ENCODE measurements around the gene C6orf52. TPM values are rescaled to one million over a fixed set of nuclear protein-coding genes. Genes with fewer than 3 reads are reported as not detected.
"Not testable (repeated sequence)": the region's sequence is repeated elsewhere in the genome, so short reads cannot be mapped to it uniquely, and the experiment has no call there.

The C6orf52 gene
- total RNA-seq, 1 experiment from 2014 or later: not detected

DNA sequence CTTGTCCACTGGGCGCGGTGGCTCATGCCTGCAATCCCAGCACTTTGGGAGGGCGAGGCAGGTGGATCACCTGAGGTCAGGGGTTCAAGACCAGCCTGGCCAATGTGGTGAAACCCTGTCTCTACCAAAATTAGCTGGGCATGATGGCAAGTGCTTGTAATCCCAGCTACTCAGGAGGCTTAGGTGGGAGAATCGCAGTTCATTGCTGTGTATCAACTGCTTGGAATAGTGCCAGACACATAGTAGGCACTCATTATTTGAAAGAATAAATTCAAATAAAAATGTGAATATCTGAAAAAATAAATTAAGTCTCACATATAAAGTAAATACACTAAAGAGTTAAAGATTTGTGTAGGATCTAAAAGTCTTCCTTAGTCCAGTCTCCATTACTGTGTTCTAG, 2.2 kb upstream of the C6orf52 start:
- DNase-seq (ENCODE audit: low read depth): no peak

DNA sequence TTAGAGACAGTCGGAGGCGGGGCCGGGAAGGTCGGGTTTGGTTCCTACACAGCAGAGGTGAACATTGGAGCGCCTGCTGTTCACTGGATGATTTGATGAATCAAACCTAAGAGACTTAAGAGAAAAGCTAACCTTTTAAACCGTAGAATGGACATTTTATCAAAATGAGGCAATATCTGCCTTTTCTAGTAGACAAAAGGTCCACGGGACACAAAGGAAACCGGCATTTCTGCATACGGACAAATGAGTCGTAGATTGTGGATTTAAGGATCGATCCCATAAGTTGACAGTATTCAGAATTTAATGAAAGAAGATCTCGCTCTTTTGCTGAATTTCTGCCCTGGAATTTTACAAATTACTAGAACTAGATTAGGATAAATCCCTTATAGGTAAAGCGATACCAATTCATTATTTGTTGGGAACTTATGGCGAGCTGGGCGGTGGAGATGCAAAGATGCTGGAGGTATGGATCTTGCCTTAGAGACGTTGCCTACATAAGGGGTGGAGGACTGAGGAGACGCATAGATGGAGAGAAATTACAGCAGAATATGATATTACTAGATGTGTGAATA, 756 bp upstream of the C6orf52 start:
- no peak for DNase-seq (ENCODE audit: low read depth)

- DNase-seq (ENCODE audit: low read depth): no peak
These were observed 1.4 kb downstream of the C6orf52 start for GRCh38 chr6:10692965-10693538.

- no peak for DNase-seq (ENCODE audit: low read depth)
These were observed 3.6 kb downstream of the C6orf52 start for GRCh38 chr6:10690651-10691445.

- DNase-seq (ENCODE audit: low read depth): no peak
These were observed 6.8 kb downstream of the C6orf52 start for GRCh38 chr6:10687582-10687981.

GRCh38 chr6:10686901-10687300, 7.5 kb downstream of the C6orf52 start:
- no peak for DNase-seq (ENCODE audit: low read depth)

DNA sequence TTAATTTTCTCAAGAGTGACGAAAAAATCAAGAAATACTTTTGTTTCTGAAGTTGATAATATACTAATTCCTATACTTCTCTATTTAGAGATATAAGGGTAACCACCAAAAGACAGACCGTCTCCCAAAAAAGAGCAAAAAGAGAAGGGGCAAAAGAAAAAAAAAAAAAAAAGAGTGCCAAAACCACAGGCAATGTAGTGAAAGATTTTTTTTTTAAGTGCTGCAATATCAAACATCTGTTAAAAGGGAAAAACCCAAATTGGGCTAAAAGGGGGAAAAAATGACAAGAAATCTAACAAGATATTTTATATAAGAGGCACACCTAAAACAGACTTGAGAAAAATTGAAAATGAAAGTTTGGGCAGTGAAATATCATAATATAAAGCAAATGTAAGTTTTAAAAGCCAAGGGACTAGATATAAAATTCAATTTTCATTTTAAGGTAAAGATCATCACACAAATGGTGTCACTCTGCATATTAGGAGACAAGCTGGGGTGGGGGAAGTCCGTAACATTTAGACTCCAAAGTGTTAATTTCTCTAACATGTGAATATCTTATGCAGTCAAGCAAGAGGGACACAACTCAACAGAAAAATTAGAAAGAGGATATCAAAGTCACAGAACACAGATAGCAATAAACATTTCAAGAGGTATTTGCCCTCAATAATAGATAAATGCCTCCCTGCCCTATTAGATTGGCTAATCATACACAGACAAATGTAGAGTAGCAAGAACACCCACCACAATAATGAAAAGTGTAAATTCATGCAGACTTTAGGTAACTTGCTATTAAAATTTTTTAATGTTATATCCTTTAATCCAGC, 9.1 kb downstream of the C6orf52 start:
- no peak for DNase-seq (ENCODE audit: low read depth)

GRCh38 chr6:10684618-10685017, 9.8 kb downstream of the C6orf52 start:
- no peak for DNase-seq (ENCODE audit: low read depth)

DNA sequence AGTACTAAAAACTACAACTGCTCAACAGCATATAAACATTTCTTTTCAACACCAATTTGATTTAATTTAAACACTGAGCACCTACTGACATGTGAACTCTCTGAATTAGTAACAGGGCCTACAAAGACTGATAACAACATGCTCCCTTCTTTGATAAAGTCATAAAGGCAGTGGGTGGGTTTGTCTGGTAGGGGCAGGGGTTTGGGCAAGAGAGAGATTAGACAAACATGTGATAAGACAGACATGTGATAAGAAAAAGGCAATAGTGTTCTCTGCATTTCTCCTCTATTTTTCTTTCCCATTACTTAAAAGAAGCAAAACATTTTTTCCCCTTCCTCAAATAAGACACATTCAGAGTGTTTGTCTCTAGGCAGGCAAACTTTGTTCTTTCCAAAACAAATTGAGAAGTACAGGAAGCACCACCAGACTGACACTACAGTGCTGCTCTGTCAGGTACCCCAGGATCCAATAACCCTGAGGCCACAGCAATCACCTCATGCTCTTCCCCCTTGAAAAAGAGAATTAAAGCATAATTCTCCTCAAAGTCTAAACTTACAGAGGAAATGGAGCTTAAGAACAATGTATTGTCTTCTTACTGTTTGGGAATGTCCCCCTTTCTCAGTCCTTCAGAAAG, 11.9 kb downstream of the C6orf52 start:
- DNase-seq (ENCODE audit: low read depth): no peak

DNA sequence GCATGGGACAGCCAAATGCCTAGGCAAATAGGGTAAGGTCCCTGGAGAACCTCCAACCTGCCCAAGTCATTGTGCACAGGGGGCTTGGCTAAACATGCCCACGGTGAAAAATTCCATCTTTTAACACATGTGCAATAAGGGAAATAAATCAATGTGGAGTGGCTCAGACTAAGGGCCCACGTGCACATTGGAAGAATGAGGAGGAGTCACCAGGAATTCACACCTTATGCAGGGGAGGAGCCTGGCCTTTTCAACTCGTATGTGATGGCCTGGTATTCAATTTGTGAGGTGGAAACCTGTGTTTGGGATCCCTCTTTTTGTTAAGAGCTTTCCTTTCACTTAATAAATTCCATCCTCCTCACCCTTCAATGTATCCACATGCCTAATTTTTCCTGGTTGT, 12.6 kb downstream of the C6orf52 start:
- DNase-seq (ENCODE audit: low read depth): no peak

DNA sequence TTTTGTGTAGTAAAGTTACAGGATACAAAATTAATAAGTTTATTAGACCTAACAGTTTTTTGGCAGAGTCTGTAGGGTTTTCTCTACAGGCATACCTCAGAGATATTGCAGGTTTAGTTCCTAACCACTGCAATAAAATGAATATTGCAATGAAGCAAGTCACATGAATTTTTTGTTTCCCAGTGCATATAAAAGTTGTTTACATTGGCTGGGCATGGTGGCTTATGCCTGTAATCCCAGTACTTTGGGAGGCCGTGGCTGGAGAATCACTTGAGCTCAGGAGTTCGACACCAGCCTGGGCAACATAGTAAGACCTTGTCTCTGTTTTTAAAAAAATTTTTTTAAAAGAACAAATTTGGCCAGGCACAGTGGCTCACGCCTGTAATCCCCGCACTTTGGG, 16.0 kb downstream of the C6orf52 start:
- no peak for DNase-seq (ENCODE audit: low read depth)

- DNase-seq (ENCODE audit: low read depth): no peak
These were observed 18.0 kb downstream of the C6orf52 start for GRCh38 chr6:10676403-10676802.

- DNase-seq (ENCODE audit: low read depth): peak; percentile 28
These were observed 26.1 kb downstream of the C6orf52 start for GRCh38 chr6:10668126-10668917.

DNA sequence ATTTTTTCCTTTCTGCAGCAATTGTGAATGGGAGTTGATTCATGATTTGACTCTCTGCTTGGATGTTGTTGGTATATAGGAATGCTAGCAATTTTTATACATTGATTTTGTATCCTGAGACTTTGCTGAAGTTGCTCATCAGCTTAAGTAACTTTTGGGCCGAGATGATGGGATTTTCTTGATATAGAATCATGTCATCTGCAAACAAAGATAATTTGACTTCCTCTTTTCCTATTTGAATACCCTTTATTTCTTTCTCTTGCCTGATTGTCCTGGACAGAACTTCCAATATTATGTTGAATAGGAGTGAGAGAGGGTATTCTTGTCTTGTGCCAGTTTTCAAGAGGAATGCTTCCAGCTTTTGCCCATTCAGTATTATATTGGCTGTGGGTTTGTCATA, 28.8 kb downstream of the C6orf52 start:
- not testable (repeated sequence) for DNase-seq (ENCODE audit: low read depth)

- DNase-seq (ENCODE audit: low read depth): no peak
These were observed 31.7 kb downstream of the C6orf52 start for GRCh38 chr6:10662742-10663141.

DNA sequence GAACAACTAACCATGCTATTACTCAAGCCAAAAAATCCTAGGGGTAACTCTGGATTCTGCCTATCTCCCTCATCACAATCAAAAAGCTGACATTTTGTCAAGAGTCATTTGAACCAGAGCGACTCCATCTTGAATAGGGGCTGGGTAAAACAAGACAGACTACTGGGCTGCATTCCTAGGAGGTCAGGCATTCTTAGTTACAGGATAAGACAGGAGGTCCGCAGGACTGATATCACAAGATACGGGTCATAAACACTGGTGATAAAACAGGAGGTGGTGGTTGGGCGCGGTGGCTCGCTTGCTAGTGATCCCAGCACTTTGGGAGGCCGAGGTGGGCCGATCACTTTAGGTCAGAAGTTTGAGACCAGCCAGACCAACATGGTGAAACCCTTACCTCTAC, 32.2 kb downstream of the C6orf52 start:
- DNase-seq (ENCODE audit: low read depth): no peak

DNA sequence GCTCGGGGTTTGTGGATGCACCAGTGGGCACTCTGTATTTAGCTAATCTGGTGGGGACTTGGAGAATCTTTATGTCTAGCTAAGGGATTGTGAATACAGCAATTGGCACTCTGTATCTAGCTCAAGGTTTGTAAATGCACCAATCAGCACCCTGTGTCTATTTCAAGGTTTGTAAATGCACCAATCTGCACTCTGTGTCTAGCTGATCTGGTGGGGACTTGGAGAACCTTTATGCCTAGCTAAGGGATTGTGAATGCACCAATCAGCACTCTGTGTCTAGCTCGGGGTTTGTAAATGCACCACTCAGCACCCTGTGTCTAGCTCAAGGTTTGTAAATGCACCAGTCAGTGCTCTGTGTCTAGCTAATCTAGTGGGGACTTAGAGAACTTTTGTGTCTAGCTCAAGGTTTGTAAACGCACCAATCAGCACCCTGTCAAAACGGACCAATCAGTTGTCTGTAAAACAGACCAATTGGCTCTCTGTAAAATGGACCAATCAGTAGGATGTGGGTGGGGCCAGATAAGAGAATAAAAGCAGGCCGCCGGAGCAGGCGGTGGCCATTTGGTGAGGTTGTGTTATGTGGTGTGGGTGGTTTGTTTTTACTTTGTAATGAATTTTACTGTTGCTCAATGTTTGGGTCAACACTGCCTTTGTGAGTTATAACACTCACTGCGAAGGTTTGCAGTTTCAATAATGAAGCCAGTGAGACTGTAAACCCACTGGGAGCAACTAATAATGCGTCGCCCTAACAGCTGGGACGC, 33.8 kb downstream of the C6orf52 start:
- DNase-seq (ENCODE audit: low read depth): not testable (repeated sequence)

DNA sequence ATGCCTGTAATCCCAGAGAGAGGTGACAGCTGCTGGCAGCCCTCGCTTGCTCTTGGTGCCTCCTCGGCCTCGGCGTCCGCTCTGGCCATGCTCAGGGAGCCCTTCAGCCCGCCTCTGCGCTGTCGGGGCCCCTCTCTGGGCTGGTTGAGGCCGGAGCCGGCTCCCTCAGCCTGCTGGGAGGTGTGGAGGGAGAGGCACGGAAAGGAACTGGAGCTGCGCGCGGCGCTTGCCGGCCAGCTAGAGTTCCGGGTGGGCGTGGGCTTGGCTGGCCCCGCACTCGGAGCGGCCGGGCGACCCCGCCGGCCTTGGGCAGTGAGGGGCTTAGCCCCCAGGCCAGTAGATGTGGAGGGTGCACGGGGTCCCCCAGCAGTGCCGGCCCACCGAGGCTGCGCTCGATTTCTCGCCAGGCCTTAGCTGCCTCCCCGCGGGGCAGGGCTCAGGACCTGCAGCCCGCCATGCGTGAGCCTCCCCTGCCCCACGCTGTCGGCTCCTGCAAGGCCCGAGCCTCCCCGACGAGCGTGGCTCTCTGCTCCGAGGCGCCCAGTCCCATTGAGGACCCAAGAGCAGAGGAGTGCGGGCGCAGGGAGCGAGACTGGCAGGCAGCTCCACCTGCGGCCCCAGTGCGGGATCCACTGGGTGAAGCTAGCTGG, 34.6 kb downstream of the C6orf52 start:
- DNase-seq (ENCODE audit: low read depth): peak; percentile 19

GRCh38 chr6:10658910-10659698, 35.3 kb downstream of the C6orf52 start:
- DNase-seq (ENCODE audit: low read depth): no peak
